ENCODE data around the gene RITA1.

Gene RITA1

GRCh38 chr12:113207613-113208040, 22.1 kb downstream of the RITA1 start:
- Histone ChIP-seq H3K4me1 (ENCODE audit: control insufficient read depth, insufficient read depth, low read length) (0 out of 2 replicates have a peak, but pooled peaks cover 3% of the 10 kb centered on the region), H3K27me3 (ENCODE audit: control insufficient read depth, insufficient read depth, low read length) (no peaks in the 10 kb centered on the region), H3K27ac (ENCODE audit: low read depth, low read length) (no peak overlapping the region), H3K9ac (ENCODE audit: low read depth, low read length) (no peak overlapping the region), H3K4me3 (ENCODE audit: low read depth, low read length) (no peak overlapping the region), H3K36me3 (ENCODE audit: control insufficient read depth, insufficient read depth, low read length) (no peaks in the 10 kb centered on the region), H3K9me3 (ENCODE audit: control insufficient read depth, insufficient read depth, low read length) (no peaks in the 10 kb centered on the region)

- H3K4me1 ChIP-seq (ENCODE audit: control insufficient read depth, insufficient read depth, low read length): 0 out of 2 replicates have a peak, but pooled peaks cover 3% of the 10 kb centered on the region
- H3K27ac ChIP-seq (ENCODE audit: low read depth, low read length): no peak overlapping the region
Measured at GRCh38 chr12:113208041-113208934, 22.8 kb downstream of the RITA1 start.

GRCh38 chr12:113211160-113211559, 25.6 kb downstream of the RITA1 start:
- H3K36me3 ChIP-seq (ENCODE audit: control insufficient read depth, insufficient read depth, low read length): no peaks in the 10 kb centered on the region
- no peaks in the 10 kb centered on the region for H3K9me3 ChIP-seq (ENCODE audit: control insufficient read depth, insufficient read depth, low read length)
- H3K27ac ChIP-seq (ENCODE audit: low read depth, low read length): no peak overlapping the region
- H3K4me1 ChIP-seq (ENCODE audit: control insufficient read depth, insufficient read depth, low read length): 0 out of 2 replicates have a peak, but pooled peaks cover 3% of the 10 kb centered on the region
- H3K4me3 ChIP-seq (ENCODE audit: low read depth, low read length): no peak overlapping the region
- no peaks in the 10 kb centered on the region for H3K27me3 ChIP-seq (ENCODE audit: control insufficient read depth, insufficient read depth, low read length)
- H3K9ac ChIP-seq (ENCODE audit: low read depth, low read length): no peak overlapping the region

More at GRCh38 chr12:113208041-113208934, 22.8 kb downstream of the RITA1 start:
- no peaks in the 10 kb centered on the region for H3K9me3 ChIP-seq (ENCODE audit: control insufficient read depth, insufficient read depth, low read length)
- H3K36me3 ChIP-seq (ENCODE audit: control insufficient read depth, insufficient read depth, low read length): no peaks in the 10 kb centered on the region
- no peaks in the 10 kb centered on the region for H3K27me3 ChIP-seq (ENCODE audit: control insufficient read depth, insufficient read depth, low read length)
- no peak overlapping the region for H3K9ac ChIP-seq (ENCODE audit: low read depth, low read length)
- no peak overlapping the region for H3K4me3 ChIP-seq (ENCODE audit: low read depth, low read length)

GRCh38 chr12:113214895-113215400, 29.4 kb downstream of the RITA1 start:
- H3K27ac ChIP-seq (ENCODE audit: low read depth, low read length): no peak overlapping the region

GRCh38 chr12:113216027-113216426, 30.5 kb downstream of the RITA1 start:
- Histone ChIP-seq H3K27ac (ENCODE audit: low read depth, low read length) (no peak overlapping the region), H3K4me3 (ENCODE audit: low read depth, low read length) (no peak overlapping the region), H3K9ac (ENCODE audit: low read depth, low read length) (no peak overlapping the region), H3K9me3 (ENCODE audit: control insufficient read depth, insufficient read depth, low read length) (no peaks in the 10 kb centered on the region), H3K4me1 (ENCODE audit: control insufficient read depth, insufficient read depth, low read length) (no peaks in the 10 kb centered on the region), H3K27me3 (ENCODE audit: control insufficient read depth, insufficient read depth, low read length) (no peaks in the 10 kb centered on the region), H3K36me3 (ENCODE audit: control insufficient read depth, insufficient read depth, low read length) (no peaks in the 10 kb centered on the region)

More at GRCh38 chr12:113214895-113215400, 29.4 kb downstream of the RITA1 start:
- Histone ChIP-seq H3K4me1 (ENCODE audit: control insufficient read depth, insufficient read depth, low read length) (no peaks in the 10 kb centered on the region), H3K36me3 (ENCODE audit: control insufficient read depth, insufficient read depth, low read length) (no peaks in the 10 kb centered on the region), H3K27me3 (ENCODE audit: control insufficient read depth, insufficient read depth, low read length) (no peaks in the 10 kb centered on the region), H3K9ac (ENCODE audit: low read depth, low read length) (no peak overlapping the region), H3K9me3 (ENCODE audit: control insufficient read depth, insufficient read depth, low read length) (no peaks in the 10 kb centered on the region), H3K4me3 (ENCODE audit: low read depth, low read length) (no peak overlapping the region)

GRCh38 chr12:113220593-113221180, 35.2 kb downstream of the RITA1 start:
- H3K4me3 ChIP-seq (ENCODE audit: low read depth, low read length): peak overlapping the region; percentile 79
- peak overlapping the region; percentile 64 for H3K27ac ChIP-seq (ENCODE audit: low read depth, low read length)
- H3K36me3 ChIP-seq (ENCODE audit: control insufficient read depth, insufficient read depth, low read length): no peaks in the 10 kb centered on the region
- H3K27me3 ChIP-seq (ENCODE audit: control insufficient read depth, insufficient read depth, low read length): no peaks in the 10 kb centered on the region
- peaks cover 9% of the 10 kb centered on the region; the same call in 1 of the 2 replicates for H3K4me1 ChIP-seq (ENCODE audit: control insufficient read depth, insufficient read depth, low read length)
- no peaks in the 10 kb centered on the region for H3K9me3 ChIP-seq (ENCODE audit: control insufficient read depth, insufficient read depth, low read length)
- H3K9ac ChIP-seq (ENCODE audit: low read depth, low read length): peak overlapping the region; percentile 47; the same call in 1 of the 2 replicates

GRCh38 chr12:113221181-113221996, 35.9 kb downstream of the RITA1 start, which contains the start of gene TPCN1:
TSS of gene TPCN1 (plus strand) at chr12:113221464. CDS start at chr12:113226853, 5,389 bp downstream.
- Histone ChIP-seq H3K27ac (ENCODE audit: low read depth, low read length) (peak within 1 kb of the TSS; percentile 76), H3K9ac (ENCODE audit: low read depth, low read length) (peak within 1 kb of the TSS; percentile 81), H3K4me1 (ENCODE audit: control insufficient read depth, insufficient read depth, low read length) (peaks cover 9% of the 10 kb centered on the region; the same call in 1 of the 2 replicates), H3K36me3 (ENCODE audit: control insufficient read depth, insufficient read depth, low read length) (no peaks in the 10 kb centered on the region), H3K27me3 (ENCODE audit: control insufficient read depth, insufficient read depth, low read length) (no peaks in the 10 kb centered on the region), H3K9me3 (ENCODE audit: control insufficient read depth, insufficient read depth, low read length) (no peaks in the 10 kb centered on the region), H3K4me3 (ENCODE audit: low read depth, low read length) (peak within 1 kb of the TSS; percentile 79)

GRCh38 chr12:113221997-113222729, 36.6 kb downstream of the RITA1 start:
- no peaks in the 10 kb centered on the region; the same call in 1 of the 2 replicates for H3K36me3 ChIP-seq (ENCODE audit: control insufficient read depth, insufficient read depth, low read length)
- H3K4me3 ChIP-seq (ENCODE audit: low read depth, low read length): peak overlapping the region; percentile 70
- H3K4me1 ChIP-seq (ENCODE audit: control insufficient read depth, insufficient read depth, low read length): peaks cover 9% of the 10 kb centered on the region; the same call in 1 of the 2 replicates
- H3K9ac ChIP-seq (ENCODE audit: low read depth, low read length): peak overlapping the region; percentile 81
- no peaks in the 10 kb centered on the region for H3K9me3 ChIP-seq (ENCODE audit: control insufficient read depth, insufficient read depth, low read length)
- H3K27ac ChIP-seq (ENCODE audit: low read depth, low read length): peak overlapping the region; percentile 76
- no peaks in the 10 kb centered on the region for H3K27me3 ChIP-seq (ENCODE audit: control insufficient read depth, insufficient read depth, low read length)

- H3K4me1 ChIP-seq (ENCODE audit: control insufficient read depth, insufficient read depth, low read length): peaks cover 9% of the 10 kb centered on the region; the same call in 1 of the 2 replicates
- no peaks in the 10 kb centered on the region for H3K27me3 ChIP-seq (ENCODE audit: control insufficient read depth, insufficient read depth, low read length)
- no peaks in the 10 kb centered on the region; the same call in none of the 2 replicates for H3K36me3 ChIP-seq (ENCODE audit: control insufficient read depth, insufficient read depth, low read length)
- H3K9me3 ChIP-seq (ENCODE audit: control insufficient read depth, insufficient read depth, low read length): no peaks in the 10 kb centered on the region
- H3K27ac ChIP-seq (ENCODE audit: low read depth, low read length): peak overlapping the region; percentile 76
- H3K9ac ChIP-seq (ENCODE audit: low read depth, low read length): no peak overlapping the region
- 0 out of 2 replicates have a peak overlapping the region, but pooled peaks have one; percentile 70 for H3K4me3 ChIP-seq (ENCODE audit: low read depth, low read length)
Measured at GRCh38 chr12:113222730-113223531, 37.4 kb downstream of the RITA1 start.
